ENCODE results near the gene OR14A16.

- TF ChIP-seq MXI1 (IDR thresholded peaks at IDR 0.05; ENCODE audit: borderline replicate concordance, low read depth, low read length) (no peak), NFE2L2 (IDR thresholded peaks at IDR 0.05; ENCODE audit: low read depth, low read length) (no peak), POLR2A (IDR thresholded peaks at IDR 0.05; ENCODE audit: low read depth, low read length) (no peak)
- TF ChIP-seq, protein P1, sequence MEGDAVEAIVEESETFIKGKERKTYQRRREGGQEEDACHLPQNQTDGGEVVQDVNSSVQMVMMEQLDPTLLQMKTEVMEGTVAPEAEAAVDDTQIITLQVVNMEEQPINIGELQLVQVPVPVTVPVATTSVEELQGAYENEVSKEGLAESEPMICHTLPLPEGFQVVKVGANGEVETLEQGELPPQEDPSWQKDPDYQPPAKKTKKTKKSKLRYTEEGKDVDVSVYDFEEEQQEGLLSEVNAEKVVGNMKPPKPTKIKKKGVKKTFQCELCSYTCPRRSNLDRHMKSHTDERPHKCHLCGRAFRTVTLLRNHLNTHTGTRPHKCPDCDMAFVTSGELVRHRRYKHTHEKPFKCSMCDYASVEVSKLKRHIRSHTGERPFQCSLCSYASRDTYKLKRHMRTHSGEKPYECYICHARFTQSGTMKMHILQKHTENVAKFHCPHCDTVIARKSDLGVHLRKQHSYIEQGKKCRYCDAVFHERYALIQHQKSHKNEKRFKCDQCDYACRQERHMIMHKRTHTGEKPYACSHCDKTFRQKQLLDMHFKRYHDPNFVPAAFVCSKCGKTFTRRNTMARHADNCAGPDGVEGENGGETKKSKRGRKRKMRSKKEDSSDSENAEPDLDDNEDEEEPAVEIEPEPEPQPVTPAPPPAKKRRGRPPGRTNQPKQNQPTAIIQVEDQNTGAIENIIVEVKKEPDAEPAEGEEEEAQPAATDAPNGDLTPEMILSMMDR (conservative IDR thresholded peaks at IDR 0.05; ENCODE audit: low read depth, low read length), result no peak
These were observed 16.9 kb upstream of the OR14A16 start for GRCh38 chr1:247840818-247841217.

All from IMR-90 (cell line).